GM12878 (cell line): ENCODE results near the gene SAMD9. TPM values are rescaled to one million over a fixed set of nuclear protein-coding genes. Genes with fewer than 3 reads are reported as not detected.

Experiments used
- ATAC-seq: fragments of 200-7000 bp; cut with Tn5 transposase; 3 replicates; pipeline ENCODE4 v1.9.1; 2020; ENCODE audit warnings: mild to moderate bottlenecking, moderate library complexity
- BruUV-seq: library from RNA; stranded (reverse); fragments of 400-500 nt; replicated peaks from 2 replicates; lab custom pipeline; 2021; lab: Mats Ljungman, UMichigan
- CTCF ChIA-PET: fragments of 300-600 bp; sonication (Branson Sonifier 250); formaldehyde crosslinking; extraction: SDS; loops from one replicate; lab custom pipeline; 2021; ENCODE audit warnings: inconsistent platforms; lab: Yijun Ruan, JAX
- POLR2A ChIA-PET: fragments of 350-600 bp; formaldehyde crosslinking; extraction: SDS; loops from one replicate; lab custom pipeline; 2021; ENCODE audit warnings: inconsistent platforms; lab: Charles Lee
- RAD21 ChIA-PET: fragments of 300-600 bp; sonication (Branson Sonifier 250); formaldehyde crosslinking; loops from one replicate; lab custom pipeline; 2023; ENCODE audit warnings: antibody characterized with exemption; ENCODE audit not compliant: unreplicated experiment; lab: Charles Lee
- SMC1A ChIA-PET: fragments of 300-600 bp; sonication (Branson Sonifier 250); formaldehyde crosslinking; loops from one replicate; lab custom pipeline; 2023; ENCODE audit not compliant: unreplicated experiment, uncharacterized antibody; lab: Charles Lee
- DNase-seq: peaks from one replicate; pipeline ENCODE4 v3.0.0-alpha.2; 2011; ENCODE audit warnings: low read depth, low spot score
- FAIRE-seq: peaks from 3 replicates; lab custom pipeline; 2011; peaks lifted over from hg19 to GRCh38; lab: Jason Lieb, UNC
- H2AFZ ChIP-seq: 2 replicates; pipeline ENCODE4 v1.6.0; 2011; ENCODE audit warnings: low read depth, low read length, control low read depth; ENCODE audit not compliant: control insufficient read depth
- H3K27ac ChIP-seq: 2 replicates; pipeline ENCODE4 v1.5.1; 2011; ENCODE audit warnings: control low read depth; ENCODE audit not compliant: control insufficient read depth, insufficient read depth
- H3K27me3 ChIP-seq, 2 experiments: replicated peaks in 1 of 2; 2 replicates each; pipeline versions ENCODE4 v1.6.0 to v1.6.1; 2011; ENCODE audit warnings: low read length in 1 of 2; ENCODE audit not compliant: control insufficient read depth in 2 of 2, insufficient read depth in 2 of 2
- H3K36me3 ChIP-seq, 2 experiments: 2 replicates each; pipeline ENCODE4 v1.5.1; 2011; ENCODE audit warnings: low read length in 1 of 2; ENCODE audit not compliant: control insufficient read depth in 2 of 2, insufficient read depth in 2 of 2
- H3K4me1 ChIP-seq: 2 replicates; pipeline ENCODE4 v1.6.1; 2011; ENCODE audit warnings: mild to moderate bottlenecking, low read length, moderate library complexity, mixed read lengths; ENCODE audit not compliant: control insufficient read depth, insufficient read depth
- H3K4me2 ChIP-seq: 2 replicates; pipeline ENCODE4 v1.6.0; 2011; ENCODE audit warnings: control low read depth; ENCODE audit not compliant: control insufficient read depth, insufficient read depth
- H3K4me3 ChIP-seq: fragments of 200-600 bp; sonication (generic); 2 replicates; pipeline ENCODE4 v1.5.1; 2016
- H3K79me2 ChIP-seq: 2 replicates; pipeline ENCODE4 v1.6.0; 2011; ENCODE audit warnings: low read length; ENCODE audit not compliant: control insufficient read depth, insufficient read depth
- H3K9ac ChIP-seq: 2 replicates; pipeline ENCODE4 v1.8.0; 2011; ENCODE audit warnings: low read length, control low read depth, mixed read lengths; ENCODE audit not compliant: control insufficient read depth, insufficient read depth
- H3K9me3 ChIP-seq: replicated peaks from 3 replicates; pipeline ENCODE4 v1.5.1; 2011; ENCODE audit warnings: mild to moderate bottlenecking, low read length; ENCODE audit not compliant: control insufficient read depth, insufficient read depth
- H4K20me1 ChIP-seq: 2 replicates; pipeline ENCODE4 v1.6.0; 2011; ENCODE audit not compliant: control insufficient read depth, insufficient read depth
- ASH2L ChIP-seq: fragments of 300-600, 200-600 bp; sonication (generic); IDR thresholded peaks from 2 replicates; pipeline ENCODE4 v1.6.1; 2017; ENCODE audit warnings: low read depth, mild to moderate bottlenecking, borderline replicate concordance
- ATF7 ChIP-seq: fragments of 450-650 bp; IDR thresholded peaks from 2 replicates; pipeline ENCODE4 v1.6.1; 2016; ENCODE audit warnings: low read depth, mild to moderate bottlenecking
- EED ChIP-seq: sonication (generic); IDR thresholded peaks from 2 replicates; pipeline ENCODE4 v1.6.1; 2016; ENCODE audit warnings: antibody characterized with exemption, low read depth
- MYC ChIP-seq: IDR thresholded peaks from 2 replicates; pipeline ENCODE4 v1.6.1; 2011; ENCODE audit warnings: mild to moderate bottlenecking, low read length, moderate library complexity, inconsistent platforms; ENCODE audit not compliant: insufficient read depth, insufficient replicate concordance, insufficient read length, severe bottlenecking
- NFYA ChIP-seq: IDR thresholded peaks from 2 replicates; pipeline ENCODE4 v1.6.1; 2011; ENCODE audit warnings: low read depth, mild to moderate bottlenecking, low read length, improper control_type of control experiment, borderline replicate concordance
- TCF3 ChIP-seq: IDR thresholded peaks from 2 replicates; pipeline ENCODE4 v1.6.1; 2012; ENCODE audit warnings: low read depth, mild to moderate bottlenecking, low read length, borderline replicate concordance; ENCODE audit not compliant: insufficient read depth
- WGBS: methylation state at CpG from one replicate; pipeline ENCODE4 v1.1.6; 2016; ENCODE audit warnings: low lambda C conversion rate; ENCODE audit not compliant: insufficient replicate concordance, insufficient coverage; ENCODE audit errors: missing lambda C conversion rate; 5-methylcytosine and 5-hydroxymethylcytosine counted together
- in situ Hi-C: fragments of 300-500 bp; cut with MboI; formaldehyde crosslinking; loops from 9 replicates; pipeline ENCODE4 v1.14.3; 2018; ENCODE audit warnings: mixed read lengths
- intact Hi-C: fragments of 100-400 bp; cut with micrococcal nuclease; formaldehyde crosslinking; loops from one replicate; pipeline ENCODE4 v1.14.2; 2022; ENCODE audit not compliant: unreplicated experiment
- polyA plus RNA-seq, 11 experiments: library from polyadenylated mRNA; depleted of rRNA in 4 of 11; unstranded in 6 of 11; stranded (reverse) in 5 of 11; fragments of >200 nt; fragmentation: Nextera tagmentation in 4 of 11; fragmentation: Illumina TruSeq in 1 of 11; extraction: Ambion mirVana in 4 of 11; extraction: Trizol in 1 of 11; gene quantifications; 1 replicate in 1 of 11; 2 replicates in 10 of 11; pipeline versions ENCODE4 v1.2.1 to v1.2.3, GENCODE V29; 2011 to 2016; ENCODE audit warnings: inconsistent platforms in 2 of 11, missing spikeins in 2 of 11, low read depth in 1 of 11
- total RNA-seq, 4 experiments: library from RNA; depleted of rRNA in 3 of 4; stranded (reverse); fragments of >200 nt in 3 of 4; fragmentation: Illumina TruSeq in 1 of 4; extraction: Trizol in 1 of 4; gene quantifications; 2 replicates each; pipeline versions ENCODE4 v1.2.1 to v1.2.3, GENCODE V29; 2013 to 2021
- TF ChIP-seq, protein P1 (sequence below): fragments of 450-650 bp; IDR thresholded peaks from 2 replicates; pipeline ENCODE4 v1.6.1; 2018; ENCODE audit warnings: mild to moderate bottlenecking, low read depth, moderate library complexity; ENCODE audit not compliant: partially characterized antibody
- TF ChIP-seq, protein P2 (sequence below): fragments of 450-650 bp; conservative IDR thresholded peaks from 2 replicates; pipeline ENCODE4 v1.6.1; 2017; ENCODE audit warnings: mild to moderate bottlenecking, moderate library complexity
- TF ChIP-seq, protein P3 (sequence below): IDR thresholded peaks from 2 replicates; pipeline ENCODE4 v1.6.1; 2011; ENCODE audit warnings: borderline replicate concordance, low read depth, mild to moderate bottlenecking, moderate library complexity, mixed read lengths, low read length; ENCODE audit not compliant: insufficient read depth; ENCODE audit errors: extremely low read length

The SAMD9 gene
- total and polyA plus RNA-seq, 10 of the 15 experiments (the other 5 are each of a cell fraction or from before 2014, with no cell fraction given), result 6.4 to 37.1 (median 15.1) TPM

GRCh38 chr7:93150200-93150835 is 32.5 kb upstream of the SAMD9 start:
- FAIRE-seq (no peak), ATAC-seq (no peak), DNase-seq (no peak)
- Histone ChIP-seq H3K4me2 (no peak overlapping the region), H3K4me3 (no peak overlapping the region), H3K9ac (no peak overlapping the region), H4K20me1 (no peaks in the 10 kb centered on the region), H2AFZ (no peak overlapping the region), H3K36me3 (peaks cover 0 to 6% of the 10 kb centered on the region in 2 experiments; a peak in 1 of 4 replicates), H3K27ac (no peak overlapping the region), H3K9me3 (no peaks in the 10 kb centered on the region), H3K4me1 (peaks cover 10% of the 10 kb centered on the region; the same call in 1 of the 2 replicates), H3K79me2 (peaks cover 28% of the 10 kb centered on the region), H3K27me3 (no peaks in the 10 kb centered on the region)
- TF ChIP-seq ASH2L, result no peak
- TF ChIP-seq, protein P1, sequence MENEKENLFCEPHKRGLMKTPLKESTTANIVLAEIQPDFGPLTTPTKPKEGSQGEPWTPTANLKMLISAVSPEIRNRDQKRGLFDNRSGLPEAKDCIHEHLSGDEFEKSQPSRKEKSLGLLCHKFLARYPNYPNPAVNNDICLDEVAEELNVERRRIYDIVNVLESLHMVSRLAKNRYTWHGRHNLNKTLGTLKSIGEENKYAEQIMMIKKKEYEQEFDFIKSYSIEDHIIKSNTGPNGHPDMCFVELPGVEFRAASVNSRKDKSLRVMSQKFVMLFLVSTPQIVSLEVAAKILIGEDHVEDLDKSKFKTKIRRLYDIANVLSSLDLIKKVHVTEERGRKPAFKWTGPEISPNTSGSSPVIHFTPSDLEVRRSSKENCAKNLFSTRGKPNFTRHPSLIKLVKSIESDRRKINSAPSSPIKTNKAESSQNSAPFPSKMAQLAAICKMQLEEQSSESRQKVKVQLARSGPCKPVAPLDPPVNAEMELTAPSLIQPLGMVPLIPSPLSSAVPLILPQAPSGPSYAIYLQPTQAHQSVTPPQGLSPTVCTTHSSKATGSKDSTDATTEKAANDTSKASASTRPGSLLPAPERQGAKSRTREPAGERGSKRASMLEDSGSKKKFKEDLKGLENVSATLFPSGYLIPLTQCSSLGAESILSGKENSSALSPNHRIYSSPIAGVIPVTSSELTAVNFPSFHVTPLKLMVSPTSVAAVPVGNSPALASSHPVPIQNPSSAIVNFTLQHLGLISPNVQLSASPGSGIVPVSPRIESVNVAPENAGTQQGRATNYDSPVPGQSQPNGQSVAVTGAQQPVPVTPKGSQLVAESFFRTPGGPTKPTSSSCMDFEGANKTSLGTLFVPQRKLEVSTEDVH, result no peak
- no peak for TF ChIP-seq TCF3
- no peak for TF ChIP-seq NFYA
- no peak for TF ChIP-seq MYC
- TF ChIP-seq, protein P2, sequence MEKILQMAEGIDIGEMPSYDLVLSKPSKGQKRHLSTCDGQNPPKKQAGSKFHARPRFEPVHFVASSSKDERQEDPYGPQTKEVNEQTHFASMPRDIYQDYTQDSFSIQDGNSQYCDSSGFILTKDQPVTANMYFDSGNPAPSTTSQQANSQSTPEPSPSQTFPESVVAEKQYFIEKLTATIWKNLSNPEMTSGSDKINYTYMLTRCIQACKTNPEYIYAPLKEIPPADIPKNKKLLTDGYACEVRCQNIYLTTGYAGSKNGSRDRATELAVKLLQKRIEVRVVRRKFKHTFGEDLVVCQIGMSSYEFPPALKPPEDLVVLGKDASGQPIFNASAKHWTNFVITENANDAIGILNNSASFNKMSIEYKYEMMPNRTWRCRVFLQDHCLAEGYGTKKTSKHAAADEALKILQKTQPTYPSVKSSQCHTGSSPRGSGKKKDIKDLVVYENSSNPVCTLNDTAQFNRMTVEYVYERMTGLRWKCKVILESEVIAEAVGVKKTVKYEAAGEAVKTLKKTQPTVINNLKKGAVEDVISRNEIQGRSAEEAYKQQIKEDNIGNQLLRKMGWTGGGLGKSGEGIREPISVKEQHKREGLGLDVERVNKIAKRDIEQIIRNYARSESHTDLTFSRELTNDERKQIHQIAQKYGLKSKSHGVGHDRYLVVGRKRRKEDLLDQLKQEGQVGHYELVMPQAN, result no peak
- no peak for TF ChIP-seq EED
- TF ChIP-seq, protein P3, sequence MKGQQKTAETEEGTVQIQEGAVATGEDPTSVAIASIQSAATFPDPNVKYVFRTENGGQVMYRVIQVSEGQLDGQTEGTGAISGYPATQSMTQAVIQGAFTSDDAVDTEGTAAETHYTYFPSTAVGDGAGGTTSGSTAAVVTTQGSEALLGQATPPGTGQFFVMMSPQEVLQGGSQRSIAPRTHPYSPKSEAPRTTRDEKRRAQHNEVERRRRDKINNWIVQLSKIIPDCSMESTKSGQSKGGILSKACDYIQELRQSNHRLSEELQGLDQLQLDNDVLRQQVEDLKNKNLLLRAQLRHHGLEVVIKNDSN, result no peak
- TF ChIP-seq ATF7, result no peak
- SMC1A ChIA-PET, result interaction anchor here (1.4 to 5.0 kb wide), 3 partner anchors 8 to 50 kb away, joined by 6 to 18 read pairs (median 7); no protein-coding TSS in a partner anchor
- CTCF ChIA-PET, result interaction anchor here (0.5 to 1.3 kb wide), 4 partner anchors 10 to 971 kb away, joined by 3 to 4 read pairs (median 3); no protein-coding TSS in a partner anchor
- POLR2A ChIA-PET, result no interaction called here
- in situ Hi-C loops (no loop called here), intact Hi-C loops (no loop called here)
- RAD21 ChIA-PET, result interaction anchor here (1.0 kb wide), 1 partner anchor 32 kb away, joined by 3 read pairs; the partner anchor contains the start of gene SAMD9
- 100% methylated on average over 1 of the region's 1 CpG for WGBS
- no TSS peak for BruUV-seq
